ENCODE results near the gene MYO5B.

MYO5B gene

DNA sequence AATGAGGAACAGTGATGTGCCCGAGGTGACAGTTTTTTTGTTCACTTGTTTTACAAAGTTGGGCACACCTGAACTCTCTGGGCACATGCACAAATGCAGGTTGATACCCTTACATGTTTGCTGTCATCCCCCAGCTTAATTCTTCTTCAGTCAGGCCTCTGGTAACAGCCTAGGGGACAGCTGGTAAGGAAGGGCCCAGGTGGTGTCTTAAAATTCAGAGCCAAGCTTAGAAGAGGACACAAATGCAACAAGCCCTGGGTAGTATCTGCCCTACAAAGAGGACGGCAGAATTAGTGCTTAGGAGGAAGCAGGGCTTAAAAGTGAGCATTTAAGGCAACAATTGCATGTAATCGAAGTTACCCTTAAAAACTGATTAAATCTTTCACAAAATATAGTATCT, 209.7 kb downstream of the MYO5B start:
- H3K9me3 ChIP-seq, result no peaks in the 10 kb centered on the region
- H3K36me3 ChIP-seq (replicated peaks), result no peaks in the 10 kb centered on the region
- in situ Hi-C loops (cut with MboI; ENCODE audit: low sequenced_read_pairs), result no loop called here
- DNase-seq (ENCODE audit: low spot score in 2 of 2), result no peak
- no peaks in the 10 kb centered on the region for H3K4me1 ChIP-seq
- no peaks in the 10 kb centered on the region for H3K27me3 ChIP-seq (ENCODE audit: low read depth)
- H3K4me3 ChIP-seq, result no peak overlapping the region

DNA sequence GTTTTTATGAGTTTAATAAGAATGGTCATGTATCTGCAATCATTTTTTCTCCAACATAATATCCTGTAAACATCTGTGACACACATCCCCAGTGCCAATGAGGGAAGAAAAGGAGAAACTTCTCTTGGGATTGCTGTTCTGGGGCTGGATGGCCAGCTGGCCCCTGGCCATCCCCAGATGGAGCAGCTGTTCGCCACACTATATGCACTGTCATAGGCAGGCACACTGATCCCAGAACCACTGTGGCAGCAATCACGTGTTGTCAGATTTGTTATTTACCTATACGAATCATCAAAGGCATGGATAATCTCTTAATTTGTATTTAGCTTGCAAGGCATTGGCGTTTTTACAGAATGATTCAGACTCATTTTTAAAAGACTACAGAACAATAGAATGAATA, 214.1 kb downstream of the MYO5B start:
- H3K27me3 ChIP-seq (ENCODE audit: low read depth), result no peaks in the 10 kb centered on the region
- DNase-seq (ENCODE audit: low spot score in 2 of 2), result no peak
- in situ Hi-C loops (cut with MboI; ENCODE audit: low sequenced_read_pairs), result no loop called here
- H3K36me3 ChIP-seq (replicated peaks), result no peaks in the 10 kb centered on the region
- no peaks in the 10 kb centered on the region for H3K4me1 ChIP-seq
- no peaks in the 10 kb centered on the region for H3K9me3 ChIP-seq
- H3K4me3 ChIP-seq, result no peak overlapping the region

DNA sequence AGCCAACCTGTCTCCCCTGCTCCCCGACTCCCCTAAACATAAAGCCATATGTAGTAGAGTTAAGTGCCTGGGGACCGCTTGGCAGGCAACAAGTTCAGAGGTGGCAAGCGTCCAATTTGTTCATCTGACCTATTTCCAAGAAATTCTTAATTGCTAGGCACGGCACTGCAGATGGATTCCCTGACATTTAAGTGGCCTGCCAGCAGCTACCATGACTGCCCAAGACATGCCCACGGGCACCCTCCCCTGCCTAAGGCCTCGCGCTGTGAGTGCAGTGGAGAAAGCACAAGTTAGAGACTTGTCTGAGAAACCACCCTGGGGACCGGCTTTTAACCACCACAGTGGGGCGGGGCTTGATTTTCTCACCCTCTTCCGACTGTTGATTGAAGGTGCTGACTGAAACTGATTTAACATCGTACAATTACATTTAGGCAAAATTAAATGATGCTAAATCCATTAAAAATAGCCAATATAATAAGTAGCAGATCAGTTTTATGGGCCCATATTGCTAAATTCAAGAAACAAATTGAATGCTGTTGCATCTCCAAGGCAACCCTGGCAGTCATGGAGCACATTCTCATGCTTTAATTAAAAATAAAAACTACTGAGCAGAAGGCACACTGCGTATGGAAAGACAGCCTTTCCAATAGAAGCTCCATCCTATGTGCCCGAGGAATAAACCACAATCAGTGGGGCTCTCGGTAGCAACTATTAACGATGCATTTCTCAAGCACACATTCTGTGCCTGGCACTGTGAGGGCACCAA, 218.0 kb downstream of the MYO5B start:
- H3K9me3 ChIP-seq, result no peaks in the 10 kb centered on the region
- no peak for DNase-seq (ENCODE audit: low spot score in 2 of 2)
- H3K27me3 ChIP-seq (ENCODE audit: low read depth), result no peaks in the 10 kb centered on the region
- H3K4me3 ChIP-seq, result no peak overlapping the region
- H3K36me3 ChIP-seq (replicated peaks), result no peaks in the 10 kb centered on the region
- in situ Hi-C loops (cut with MboI; ENCODE audit: low sequenced_read_pairs), result no loop called here
- H3K4me1 ChIP-seq, result no peaks in the 10 kb centered on the region

DNA sequence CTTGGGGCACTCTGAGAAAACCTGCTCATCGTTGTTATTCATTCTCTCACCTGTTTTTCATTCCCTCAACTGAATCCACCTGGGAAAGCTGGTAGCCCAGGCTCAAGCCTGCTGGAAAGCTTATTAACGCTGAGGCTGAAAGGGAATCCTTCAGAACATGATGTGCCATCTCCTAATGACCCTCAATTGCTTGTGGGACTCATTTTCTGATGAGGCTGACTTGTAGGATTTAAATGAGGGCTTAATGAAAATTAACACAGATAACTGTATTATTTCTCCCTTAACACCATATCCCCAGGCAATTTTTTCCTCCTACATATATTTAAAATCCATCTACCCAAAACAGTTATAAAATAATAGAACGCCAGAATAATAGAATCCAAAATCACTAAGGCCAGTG, 218.9 kb downstream of the MYO5B start:
- Histone ChIP-seq H3K9me3 (no peaks in the 10 kb centered on the region), H3K36me3 (replicated peaks) (no peaks in the 10 kb centered on the region), H3K4me3 (no peak overlapping the region), H3K4me1 (no peaks in the 10 kb centered on the region), H3K27me3 (ENCODE audit: low read depth) (no peaks in the 10 kb centered on the region)
- DNase-seq (ENCODE audit: low spot score in 2 of 2), result no peak
- in situ Hi-C loops (cut with MboI; ENCODE audit: low sequenced_read_pairs), result no loop called here

DNA sequence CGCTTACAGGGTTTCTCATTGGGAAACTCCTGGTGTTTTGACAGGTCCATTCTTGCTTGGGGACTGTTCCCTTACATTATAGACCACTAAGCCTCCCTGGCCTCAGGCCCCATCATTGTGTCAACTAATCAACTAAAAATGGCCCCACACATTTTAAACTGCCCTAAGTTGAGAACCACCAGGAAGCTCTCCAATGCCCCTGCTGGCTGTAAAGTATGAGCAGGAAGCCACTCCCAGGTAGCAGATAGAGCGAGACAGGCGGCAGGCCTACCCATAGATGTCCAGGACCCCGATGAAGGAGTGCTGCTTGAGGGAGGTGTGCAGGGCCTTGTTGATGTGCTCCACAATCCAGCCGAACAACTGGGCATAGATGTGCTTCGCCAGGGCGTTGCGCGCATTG, 220.9 kb downstream of the MYO5B start:
- H3K36me3 ChIP-seq (replicated peaks), result no peaks in the 10 kb centered on the region
- H3K4me3 ChIP-seq, result no peak overlapping the region
- in situ Hi-C loops (cut with MboI; ENCODE audit: low sequenced_read_pairs), result no loop called here
- H3K27me3 ChIP-seq (ENCODE audit: low read depth), result no peaks in the 10 kb centered on the region
- no peaks in the 10 kb centered on the region for H3K4me1 ChIP-seq
- H3K9me3 ChIP-seq, result no peaks in the 10 kb centered on the region
- DNase-seq (ENCODE audit: low spot score in 2 of 2), result no peak

DNA sequence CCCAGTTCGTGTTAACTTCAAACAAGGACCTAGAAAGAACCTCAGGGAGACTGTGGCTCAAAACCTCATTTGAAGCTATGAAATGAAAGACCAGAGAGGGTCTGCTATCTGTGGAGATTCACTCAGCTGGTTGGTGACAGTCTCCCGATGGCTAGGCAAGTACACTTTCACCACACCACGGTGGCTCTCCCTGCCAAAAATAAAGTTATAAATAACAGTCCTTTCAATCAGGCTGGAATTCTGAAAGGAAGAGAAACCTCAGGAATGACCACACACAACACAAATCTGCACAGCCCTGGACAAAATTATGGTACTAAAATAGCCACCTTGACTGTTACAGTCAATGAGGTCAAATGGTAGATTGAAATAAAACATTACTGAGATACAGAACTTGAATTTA, 221.4 kb downstream of the MYO5B start:
- Histone ChIP-seq H3K9me3 (no peaks in the 10 kb centered on the region), H3K4me3 (no peak overlapping the region), H3K27me3 (ENCODE audit: low read depth) (no peaks in the 10 kb centered on the region), H3K4me1 (no peaks in the 10 kb centered on the region), H3K36me3 (replicated peaks) (no peaks in the 10 kb centered on the region)
- DNase-seq (ENCODE audit: low spot score in 2 of 2), result no peak
- in situ Hi-C loops (cut with MboI; ENCODE audit: low sequenced_read_pairs), result no loop called here

DNA sequence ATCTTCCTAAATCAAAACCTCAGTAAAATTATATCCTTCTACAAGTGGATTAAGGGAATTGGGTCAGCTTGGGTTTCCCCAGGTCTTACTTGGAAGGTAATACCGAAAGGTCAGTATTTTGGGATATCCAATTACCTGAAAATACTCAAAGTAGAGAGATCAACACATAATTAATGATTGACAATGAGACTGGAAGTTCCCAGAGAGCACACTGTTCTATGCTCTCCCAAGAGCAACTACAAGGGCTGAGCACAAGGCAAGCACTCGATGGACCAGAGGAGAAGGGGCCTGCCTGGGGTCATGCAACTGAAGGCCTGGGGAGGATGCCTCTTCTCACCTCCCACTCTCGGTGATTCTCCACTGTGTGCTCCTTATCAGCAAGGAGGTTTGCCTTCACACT, 222.4 kb downstream of the MYO5B start:
- no peak for DNase-seq (ENCODE audit: low spot score in 2 of 2)
- Histone ChIP-seq H3K4me3 (no peak overlapping the region), H3K9me3 (no peaks in the 10 kb centered on the region), H3K27me3 (ENCODE audit: low read depth) (no peaks in the 10 kb centered on the region), H3K36me3 (replicated peaks) (no peaks in the 10 kb centered on the region), H3K4me1 (no peaks in the 10 kb centered on the region)
- in situ Hi-C loops (cut with MboI; ENCODE audit: low sequenced_read_pairs), result no loop called here

DNA sequence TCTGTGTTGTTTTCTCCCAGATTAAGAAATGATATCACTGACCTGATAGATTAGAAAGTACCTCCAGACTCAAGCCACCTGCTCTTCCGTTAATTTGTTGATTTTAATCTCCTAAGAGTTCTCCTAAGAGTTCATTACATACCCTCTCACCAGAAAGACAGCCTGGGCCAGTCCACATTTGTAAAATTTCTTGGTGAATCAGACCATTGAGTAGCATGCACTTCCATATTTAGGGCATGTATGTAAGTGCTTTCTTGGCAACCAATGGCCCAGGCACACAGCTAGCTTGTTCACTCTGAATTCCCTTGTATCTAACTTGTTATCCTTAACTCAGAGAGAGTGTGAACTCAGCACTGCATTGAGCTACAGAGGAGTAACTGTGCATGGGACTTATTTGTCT, 223.5 kb downstream of the MYO5B start:
- in situ Hi-C loops (cut with MboI; ENCODE audit: low sequenced_read_pairs), result no loop called here
- Histone ChIP-seq H3K4me1 (no peaks in the 10 kb centered on the region), H3K9me3 (no peaks in the 10 kb centered on the region), H3K27me3 (ENCODE audit: low read depth) (no peaks in the 10 kb centered on the region), H3K4me3 (no peak overlapping the region), H3K36me3 (replicated peaks) (no peaks in the 10 kb centered on the region)
- no peak for DNase-seq (ENCODE audit: low spot score in 2 of 2)

DNA sequence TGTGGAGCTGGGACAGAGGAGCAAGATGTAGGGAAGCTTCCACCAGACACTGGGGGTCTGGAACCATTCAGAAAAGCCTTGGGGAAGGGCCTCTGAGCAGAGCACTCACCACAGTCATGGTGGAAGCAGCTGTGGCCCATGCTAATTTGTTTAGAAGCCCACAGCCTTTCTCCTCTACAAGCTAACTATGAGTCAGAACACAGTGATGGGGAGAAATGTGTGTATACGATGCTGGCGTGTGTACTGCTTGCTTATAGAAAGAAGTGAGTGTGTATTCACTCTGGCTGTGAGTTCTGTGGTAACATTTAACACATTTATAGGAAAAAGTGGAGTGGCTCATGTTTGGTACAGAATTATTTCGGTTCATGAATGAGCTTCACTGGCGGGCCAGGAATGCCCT, 224.6 kb downstream of the MYO5B start:
- Histone ChIP-seq H3K4me3 (no peak overlapping the region), H3K4me1 (no peaks in the 10 kb centered on the region), H3K36me3 (replicated peaks) (no peaks in the 10 kb centered on the region), H3K27me3 (ENCODE audit: low read depth) (no peaks in the 10 kb centered on the region), H3K9me3 (no peaks in the 10 kb centered on the region)
- in situ Hi-C loops (cut with MboI; ENCODE audit: low sequenced_read_pairs), result no loop called here
- no peak for DNase-seq (ENCODE audit: low spot score in 2 of 2)

DNA sequence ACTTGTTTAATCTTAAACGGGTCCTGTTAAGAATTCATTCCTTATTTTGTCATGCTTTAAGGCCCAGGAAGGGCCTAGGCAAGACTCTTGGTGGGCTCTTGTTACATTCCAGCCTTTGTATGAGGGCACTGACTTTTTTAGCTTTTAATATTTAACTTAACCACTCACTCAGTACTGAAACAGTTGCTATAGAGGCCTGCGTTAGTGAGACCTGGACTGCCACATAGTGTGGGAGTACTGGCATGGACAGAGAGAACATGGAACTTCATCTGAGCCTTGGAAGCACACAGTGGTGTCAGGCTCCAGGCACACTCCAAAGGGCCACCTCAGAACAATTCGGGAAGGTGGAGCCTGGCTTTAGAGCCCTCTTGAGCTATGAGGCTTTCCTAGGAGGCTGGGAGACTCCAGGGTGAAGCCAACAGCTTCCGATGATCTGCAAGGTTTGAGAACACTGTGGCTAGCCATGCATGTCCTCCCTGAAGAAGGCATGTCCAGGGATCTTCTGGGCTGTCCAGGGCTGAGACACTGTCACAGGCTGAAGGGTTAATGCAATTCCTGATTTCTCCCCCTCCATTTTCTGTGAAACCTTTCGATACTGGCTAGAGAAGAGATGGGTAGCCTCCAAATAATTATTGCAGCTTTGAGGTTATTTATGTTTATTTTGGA, 226.2 kb downstream of the MYO5B start:
- no peaks in the 10 kb centered on the region for H3K27me3 ChIP-seq (ENCODE audit: low read depth)
- in situ Hi-C loops (cut with MboI; ENCODE audit: low sequenced_read_pairs), result no loop called here
- H3K4me1 ChIP-seq, result no peaks in the 10 kb centered on the region
- H3K9me3 ChIP-seq, result no peaks in the 10 kb centered on the region
- no peaks in the 10 kb centered on the region for H3K36me3 ChIP-seq (replicated peaks)
- DNase-seq (ENCODE audit: low spot score in 2 of 2), result no peak
- H3K4me3 ChIP-seq, result no peak overlapping the region

DNA sequence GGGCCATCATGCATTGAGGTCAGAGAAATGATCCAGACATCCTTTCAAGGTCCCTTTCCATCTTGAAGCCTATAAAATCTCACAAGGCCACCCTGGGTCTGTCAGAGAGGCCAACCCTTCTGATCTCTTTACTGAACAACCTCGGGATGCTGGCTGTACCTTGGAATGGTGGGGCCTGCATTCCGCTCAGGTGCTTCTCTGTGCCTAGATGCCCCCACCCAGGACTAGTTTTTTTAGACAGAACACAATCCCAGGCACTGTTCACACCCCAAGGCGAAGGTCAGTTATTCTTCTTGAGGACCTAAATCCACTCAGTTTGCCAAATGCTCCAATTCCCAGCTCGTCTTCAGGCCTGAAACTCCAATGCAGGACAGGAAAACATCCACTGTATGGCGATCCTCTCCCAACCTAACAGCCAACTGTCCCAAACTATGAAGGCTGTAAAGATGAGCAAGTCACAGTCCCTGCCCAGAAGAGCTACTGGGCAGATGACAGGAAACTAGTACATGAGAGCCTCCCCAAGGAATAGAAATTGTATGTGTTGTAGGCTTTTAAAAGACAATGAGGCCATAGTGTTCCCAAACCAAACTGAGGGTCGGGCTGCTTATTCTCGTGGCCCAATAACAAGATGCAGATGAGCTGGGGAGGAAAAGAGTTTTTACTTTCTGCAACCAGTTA, 227.2 kb downstream of the MYO5B start:
- DNase-seq (ENCODE audit: low spot score in 2 of 2), result no peak
- Histone ChIP-seq H3K4me3 (no peak overlapping the region), H3K27me3 (ENCODE audit: low read depth) (no peaks in the 10 kb centered on the region), H3K36me3 (replicated peaks) (no peaks in the 10 kb centered on the region), H3K4me1 (no peaks in the 10 kb centered on the region), H3K9me3 (no peaks in the 10 kb centered on the region)
- in situ Hi-C loops (cut with MboI; ENCODE audit: low sequenced_read_pairs), result no loop called here

DNA sequence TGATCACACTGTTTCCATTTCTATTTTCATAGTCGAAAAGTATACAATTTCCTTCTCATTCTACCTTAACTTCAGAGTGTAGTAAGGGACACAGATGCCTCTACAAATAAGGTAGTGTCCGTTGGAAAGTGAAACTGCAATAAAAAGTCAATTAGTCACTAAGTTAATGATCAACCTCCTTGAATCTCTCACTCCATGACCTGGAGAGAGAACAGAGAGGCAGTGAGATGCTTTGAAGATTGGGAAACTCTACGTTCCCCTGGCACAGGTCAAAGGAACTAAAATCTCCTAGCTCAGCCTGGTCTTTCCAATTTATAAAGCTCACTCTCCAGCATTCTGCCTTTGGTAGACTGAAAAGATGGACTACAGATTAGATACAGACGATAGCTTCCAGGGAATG, 227.8 kb downstream of the MYO5B start:
- no peaks in the 10 kb centered on the region for H3K4me1 ChIP-seq
- no peaks in the 10 kb centered on the region for H3K36me3 ChIP-seq (replicated peaks)
- H3K9me3 ChIP-seq, result no peaks in the 10 kb centered on the region
- H3K27me3 ChIP-seq (ENCODE audit: low read depth), result no peaks in the 10 kb centered on the region
- no peak overlapping the region for H3K4me3 ChIP-seq
- DNase-seq (ENCODE audit: low spot score in 2 of 2), result no peak
- in situ Hi-C loops (cut with MboI; ENCODE audit: low sequenced_read_pairs), result no loop called here

DNA sequence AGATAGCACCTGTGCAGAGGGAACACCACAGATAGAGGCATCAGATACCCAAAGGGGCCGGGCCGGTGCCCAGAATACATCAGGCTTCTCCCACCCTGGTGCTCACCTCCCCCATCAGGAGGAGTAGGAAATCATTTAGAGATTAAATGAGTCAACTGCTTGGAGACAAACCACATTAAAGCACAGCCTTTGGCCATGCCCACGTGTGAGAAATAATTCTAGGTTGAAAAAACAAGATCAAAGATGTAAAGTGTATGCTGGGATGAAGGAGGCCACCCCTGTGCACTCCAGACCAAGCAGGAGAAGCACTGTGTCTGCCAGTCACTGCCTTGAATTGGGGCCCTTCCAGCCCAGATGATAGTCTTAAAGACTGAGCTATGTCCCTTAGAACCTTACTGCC, 228.9 kb downstream of the MYO5B start:
- no peaks in the 10 kb centered on the region for H3K27me3 ChIP-seq (ENCODE audit: low read depth)
- H3K4me1 ChIP-seq, result no peaks in the 10 kb centered on the region
- in situ Hi-C loops (cut with MboI; ENCODE audit: low sequenced_read_pairs), result no loop called here
- H3K4me3 ChIP-seq, result no peak overlapping the region
- no peaks in the 10 kb centered on the region for H3K9me3 ChIP-seq
- no peak for DNase-seq (ENCODE audit: low spot score in 2 of 2)
- no peaks in the 10 kb centered on the region for H3K36me3 ChIP-seq (replicated peaks)

DNA sequence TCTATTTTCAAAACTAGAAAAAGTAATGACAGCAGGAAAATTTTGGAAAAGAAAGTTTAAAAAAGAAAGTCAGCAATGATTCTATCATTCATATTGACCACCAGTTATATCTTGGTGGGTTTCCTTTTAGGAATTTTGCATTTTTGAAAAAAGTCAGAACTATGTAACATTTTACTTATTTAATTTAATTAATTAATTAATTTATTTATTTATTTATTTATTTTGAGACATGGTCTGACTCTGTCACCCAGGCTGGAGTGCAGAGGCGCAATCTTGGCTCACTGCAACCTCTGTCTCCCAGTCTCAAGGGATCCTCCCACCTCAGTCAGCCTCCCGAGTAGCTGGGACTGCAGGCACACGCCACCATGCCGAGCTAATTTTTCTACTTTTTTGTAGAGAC, 231.7 kb downstream of the MYO5B start:
- Histone ChIP-seq H3K9me3 (no peaks in the 10 kb centered on the region), H3K4me3 (no peak overlapping the region), H3K27me3 (ENCODE audit: low read depth) (no peaks in the 10 kb centered on the region), H3K36me3 (replicated peaks) (no peaks in the 10 kb centered on the region), H3K4me1 (no peaks in the 10 kb centered on the region)
- in situ Hi-C loops (cut with MboI; ENCODE audit: low sequenced_read_pairs), result no loop called here
- DNase-seq (ENCODE audit: low spot score in 2 of 2), result no peak

Data from HAP-1 (cell line).